Astrocyte (in vitro differentiated cells and primary cell): ENCODE measurements around the gene CHAF1A. TPM values are rescaled to one million over a fixed set of nuclear protein-coding genes. Genes with fewer than 3 reads are reported as not detected.

Experiments used
- DNase-seq: peaks from one replicate; pipeline ENCODE4 v3.0.0-alpha.2; 2010; ENCODE audit warnings: low read depth
- FAIRE-seq: peaks from 2 replicates; lab custom pipeline; 2011; peaks lifted over from hg19 to GRCh38; lab: Jason Lieb, UNC
- H2AFZ ChIP-seq: 2 replicates; pipeline ENCODE4 v1.6.0; 2012; ENCODE audit warnings: low read depth, low read length, inconsistent platforms
- H3K27ac ChIP-seq: 2 replicates; pipeline ENCODE4 v1.5.1; 2011; ENCODE audit warnings: low read depth, low read length, inconsistent platforms
- H3K27me3 ChIP-seq: 2 replicates; pipeline ENCODE4 v1.6.0; 2011; ENCODE audit warnings: low read length, inconsistent platforms; ENCODE audit not compliant: insufficient read depth
- H3K36me3 ChIP-seq: 2 replicates; pipeline ENCODE4 v1.5.1; 2011; ENCODE audit warnings: low read length, inconsistent platforms; ENCODE audit not compliant: insufficient read depth
- H3K4me1 ChIP-seq: 2 replicates; pipeline ENCODE4 v1.5.1; 2011; ENCODE audit warnings: low read length, inconsistent platforms; ENCODE audit not compliant: insufficient read depth
- H3K4me2 ChIP-seq: 2 replicates; pipeline ENCODE4 v1.6.0; 2012; ENCODE audit warnings: low read length, inconsistent platforms
- H3K4me3 ChIP-seq: 2 replicates; pipeline ENCODE4 v1.5.1; 2011; ENCODE audit warnings: low read depth, mild to moderate bottlenecking, low read length, inconsistent platforms; ENCODE audit not compliant: insufficient read depth
- H3K79me2 ChIP-seq: 2 replicates; pipeline ENCODE4 v1.6.0; 2012; ENCODE audit warnings: mild to moderate bottlenecking, low read length, inconsistent platforms; ENCODE audit not compliant: insufficient read depth
- H3K9ac ChIP-seq: 2 replicates; pipeline ENCODE4 v1.6.0; 2012; ENCODE audit warnings: mild to moderate bottlenecking, low read length, inconsistent platforms
- H3K9me3 ChIP-seq: 2 replicates; pipeline ENCODE4 v1.5.1; 2012; ENCODE audit warnings: low read depth, mild to moderate bottlenecking, low read length, inconsistent platforms; ENCODE audit not compliant: insufficient read depth
- H4K20me1 ChIP-seq: 2 replicates; pipeline ENCODE4 v1.6.0; 2012; ENCODE audit warnings: low read length, inconsistent platforms; ENCODE audit not compliant: insufficient read depth
- H3K27ac Mint-ChIP-seq: one replicate; pipeline ENCODE4 v1.8.0; 2021; ENCODE audit warnings: mild to moderate bottlenecking, mixed read lengths; ENCODE audit not compliant: unreplicated experiment
- H3K27me3 Mint-ChIP-seq: one replicate; pipeline ENCODE4 v1.8.0; 2021; ENCODE audit warnings: low read depth, mixed read lengths; ENCODE audit not compliant: unreplicated experiment
- H3K36me3 Mint-ChIP-seq: one replicate; pipeline ENCODE4 v1.8.0; 2021; ENCODE audit warnings: low read depth, mixed read lengths; ENCODE audit not compliant: unreplicated experiment
- H3K4me1 Mint-ChIP-seq: one replicate; pipeline ENCODE4 v1.8.0; 2021; ENCODE audit warnings: low read depth, mixed read lengths; ENCODE audit not compliant: unreplicated experiment
- H3K4me3 Mint-ChIP-seq: one replicate; pipeline ENCODE4 v1.8.0; 2021; ENCODE audit warnings: mild to moderate bottlenecking, moderate library complexity, mixed read lengths; ENCODE audit not compliant: unreplicated experiment
- H3K9me3 Mint-ChIP-seq: one replicate; pipeline ENCODE4 v1.8.0; 2021; ENCODE audit warnings: mild to moderate bottlenecking, mixed read lengths; ENCODE audit not compliant: unreplicated experiment
- EZH2 ChIP-seq: IDR thresholded peaks from 2 replicates; pipeline ENCODE4 v1.6.1; 2012; ENCODE audit warnings: mild to moderate bottlenecking, low read length, inconsistent platforms; ENCODE audit not compliant: insufficient read depth
- total RNA-seq: library from RNA; stranded (reverse); gene quantifications from 2 replicates; pipeline ENCODE4 v1.2.1, GENCODE V29; 2021
- TF ChIP-seq, protein P1 (sequence below): IDR thresholded peaks from 2 replicates; pipeline ENCODE4 v1.5.1; 2011; ENCODE audit warnings: low read depth, mild to moderate bottlenecking, inconsistent platforms, low read length, moderate library complexity; ENCODE audit not compliant: insufficient read depth

Gene CHAF1A
- total RNA-seq, 1 donor from 2014 or later, result 8.5 TPM

- Histone ChIP-seq H3K27ac (peak overlapping the region; percentile 43), H3K4me1 (peaks cover 41% of the 10 kb centered on the region), H3K9ac (peak overlapping the region; percentile 66), H2AFZ (no peak overlapping the region), H3K79me2 (peaks cover 98% of the 10 kb centered on the region), H3K36me3 (peaks cover 3% of the 10 kb centered on the region), H3K9me3 (no peaks in the 10 kb centered on the region), H3K4me3 (peak overlapping the region; percentile 15), H3K4me2 (peak overlapping the region; percentile 86), H4K20me1 (peaks cover 92% of the 10 kb centered on the region), H3K27me3 (no peaks in the 10 kb centered on the region)
- DNase-seq, result peak; percentile 82
- H3K9me3 Mint-ChIP-seq, result peaks cover 2% of the 10 kb centered on the region
- peaks cover 47% of the 10 kb centered on the region for H3K4me1 Mint-ChIP-seq
- no peak for FAIRE-seq
- no peak overlapping the region for H3K4me3 Mint-ChIP-seq
- TF ChIP-seq EZH2, result no peak
- TF ChIP-seq, protein P1, sequence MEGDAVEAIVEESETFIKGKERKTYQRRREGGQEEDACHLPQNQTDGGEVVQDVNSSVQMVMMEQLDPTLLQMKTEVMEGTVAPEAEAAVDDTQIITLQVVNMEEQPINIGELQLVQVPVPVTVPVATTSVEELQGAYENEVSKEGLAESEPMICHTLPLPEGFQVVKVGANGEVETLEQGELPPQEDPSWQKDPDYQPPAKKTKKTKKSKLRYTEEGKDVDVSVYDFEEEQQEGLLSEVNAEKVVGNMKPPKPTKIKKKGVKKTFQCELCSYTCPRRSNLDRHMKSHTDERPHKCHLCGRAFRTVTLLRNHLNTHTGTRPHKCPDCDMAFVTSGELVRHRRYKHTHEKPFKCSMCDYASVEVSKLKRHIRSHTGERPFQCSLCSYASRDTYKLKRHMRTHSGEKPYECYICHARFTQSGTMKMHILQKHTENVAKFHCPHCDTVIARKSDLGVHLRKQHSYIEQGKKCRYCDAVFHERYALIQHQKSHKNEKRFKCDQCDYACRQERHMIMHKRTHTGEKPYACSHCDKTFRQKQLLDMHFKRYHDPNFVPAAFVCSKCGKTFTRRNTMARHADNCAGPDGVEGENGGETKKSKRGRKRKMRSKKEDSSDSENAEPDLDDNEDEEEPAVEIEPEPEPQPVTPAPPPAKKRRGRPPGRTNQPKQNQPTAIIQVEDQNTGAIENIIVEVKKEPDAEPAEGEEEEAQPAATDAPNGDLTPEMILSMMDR, result no peak
- peaks cover 12% of the 10 kb centered on the region for H3K36me3 Mint-ChIP-seq
- H3K27me3 Mint-ChIP-seq, result no peaks in the 10 kb centered on the region
- no peak overlapping the region for H3K27ac Mint-ChIP-seq
Measured at GRCh38 chr19:4391701-4392483, 10.5 kb upstream of the CHAF1A start.

DNA sequence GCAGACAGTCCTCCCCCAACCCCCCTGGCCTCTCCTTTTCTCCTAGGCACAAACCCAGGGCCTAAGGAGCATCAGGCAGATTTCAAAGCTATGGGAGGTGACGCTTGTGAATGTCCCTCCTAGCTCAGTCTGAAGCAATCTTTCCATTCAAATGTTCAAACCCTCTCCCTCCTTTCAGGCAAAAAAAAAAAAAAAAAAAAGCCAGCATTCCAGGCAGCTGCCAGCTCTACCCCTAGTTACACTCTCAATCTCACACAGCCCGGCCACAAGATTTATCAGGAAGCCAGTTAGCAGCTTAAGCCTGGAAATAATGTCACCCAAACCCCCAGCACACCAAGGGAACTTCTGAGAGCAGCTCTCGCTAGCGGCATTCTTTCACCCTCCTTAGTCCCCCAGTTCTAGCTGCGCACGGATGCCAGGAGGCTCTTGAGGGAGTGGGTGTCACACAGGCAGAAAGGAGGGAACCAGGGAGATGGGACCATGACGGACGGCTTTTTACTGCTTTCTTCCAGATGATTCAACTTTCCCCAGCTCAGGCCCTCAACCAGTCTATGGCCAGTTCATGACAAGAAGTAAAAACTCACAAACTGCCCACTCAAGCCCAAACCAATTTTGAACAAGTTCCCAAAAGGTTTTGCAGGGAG lies 8.4 kb upstream of the CHAF1A start:
- H3K27me3 ChIP-seq, result no peaks in the 10 kb centered on the region
- peak overlapping the region; percentile 24 for H3K9ac ChIP-seq
- peaks cover 99% of the 10 kb centered on the region for H3K79me2 ChIP-seq
- no peaks in the 10 kb centered on the region for H3K9me3 ChIP-seq
- Mint-ChIP-seq H3K9me3 (peaks cover 2% of the 10 kb centered on the region), H3K27me3 (no peaks in the 10 kb centered on the region), H3K36me3 (peaks cover 5% of the 10 kb centered on the region), H3K4me1 (peaks cover 40% of the 10 kb centered on the region), H3K4me3 (peak overlapping the region; percentile 74), H3K27ac (peak overlapping the region; percentile 89)
- H3K4me3 ChIP-seq, result no peak overlapping the region
- H3K4me2 ChIP-seq, result peak overlapping the region; percentile 66
- H3K36me3 ChIP-seq, result peaks cover 6% of the 10 kb centered on the region
- H2AFZ ChIP-seq, result no peak overlapping the region
- DNase-seq (peak; percentile 66), FAIRE-seq (no peak)
- no peak overlapping the region for H3K27ac ChIP-seq
- TF ChIP-seq EZH2, result no peak
- TF ChIP-seq, protein P1, result no peak
- H3K4me1 ChIP-seq, result peaks cover 45% of the 10 kb centered on the region
- peaks cover 93% of the 10 kb centered on the region for H4K20me1 ChIP-seq
